Measurements from ENCODE around the gene KCNQ4. TPM values are rescaled to one million over a fixed set of nuclear protein-coding genes. Genes with fewer than 3 reads are reported as not detected.

Gene KCNQ4
- total and polyA plus RNA-seq, 3 donors from 2014 or later = 1.4 to 2.4 (median 2.3) TPM

DNA sequence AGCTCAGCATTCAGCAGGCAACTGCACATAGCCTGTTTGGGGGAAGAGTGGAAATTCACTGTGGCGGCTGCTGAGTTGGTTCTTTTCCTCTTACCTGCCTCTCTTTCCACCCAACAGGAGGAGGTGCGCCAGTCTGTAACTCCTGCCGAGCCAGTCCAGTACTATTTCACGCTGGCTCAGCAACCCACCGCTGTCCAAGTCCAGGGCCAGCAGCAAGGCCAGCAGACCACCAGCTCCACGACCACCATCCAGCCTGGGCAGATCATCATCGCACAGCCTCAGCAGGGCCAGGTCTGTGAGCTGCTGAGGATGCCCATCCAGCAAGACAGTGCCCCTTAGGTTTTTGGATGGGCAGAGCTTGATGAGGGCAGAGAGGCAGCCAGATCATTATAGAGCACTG lies 25.6 kb upstream of the KCNQ4 start:
- H3K27ac ChIP-seq = no peak overlapping the region
- H3K9me3 ChIP-seq = no peaks in the 10 kb centered on the region
- intact Hi-C loops (cut with DNase I; ENCODE audit: low total_unique reads) = no loop called here
- H3K4me1 ChIP-seq = peaks cover 5% of the 10 kb centered on the region
- 88 to 92% methylated on average over 7 of the region's 7 CpGs for WGBS, 2 donors
- H3K27me3 ChIP-seq = no peaks in the 10 kb centered on the region
- no peak overlapping the region for H3K4me3 ChIP-seq
- no peak for DNase-seq
- TF ChIP-seq POLR2A (IDR thresholded peaks at IDR 0.05) = no peak
- TF ChIP-seq, protein P1, sequence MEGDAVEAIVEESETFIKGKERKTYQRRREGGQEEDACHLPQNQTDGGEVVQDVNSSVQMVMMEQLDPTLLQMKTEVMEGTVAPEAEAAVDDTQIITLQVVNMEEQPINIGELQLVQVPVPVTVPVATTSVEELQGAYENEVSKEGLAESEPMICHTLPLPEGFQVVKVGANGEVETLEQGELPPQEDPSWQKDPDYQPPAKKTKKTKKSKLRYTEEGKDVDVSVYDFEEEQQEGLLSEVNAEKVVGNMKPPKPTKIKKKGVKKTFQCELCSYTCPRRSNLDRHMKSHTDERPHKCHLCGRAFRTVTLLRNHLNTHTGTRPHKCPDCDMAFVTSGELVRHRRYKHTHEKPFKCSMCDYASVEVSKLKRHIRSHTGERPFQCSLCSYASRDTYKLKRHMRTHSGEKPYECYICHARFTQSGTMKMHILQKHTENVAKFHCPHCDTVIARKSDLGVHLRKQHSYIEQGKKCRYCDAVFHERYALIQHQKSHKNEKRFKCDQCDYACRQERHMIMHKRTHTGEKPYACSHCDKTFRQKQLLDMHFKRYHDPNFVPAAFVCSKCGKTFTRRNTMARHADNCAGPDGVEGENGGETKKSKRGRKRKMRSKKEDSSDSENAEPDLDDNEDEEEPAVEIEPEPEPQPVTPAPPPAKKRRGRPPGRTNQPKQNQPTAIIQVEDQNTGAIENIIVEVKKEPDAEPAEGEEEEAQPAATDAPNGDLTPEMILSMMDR (IDR thresholded peaks at IDR 0.05) = no peak
- no peaks in the 10 kb centered on the region for H3K36me3 ChIP-seq (ENCODE audit: low read depth, missing control alignments)

DNA sequence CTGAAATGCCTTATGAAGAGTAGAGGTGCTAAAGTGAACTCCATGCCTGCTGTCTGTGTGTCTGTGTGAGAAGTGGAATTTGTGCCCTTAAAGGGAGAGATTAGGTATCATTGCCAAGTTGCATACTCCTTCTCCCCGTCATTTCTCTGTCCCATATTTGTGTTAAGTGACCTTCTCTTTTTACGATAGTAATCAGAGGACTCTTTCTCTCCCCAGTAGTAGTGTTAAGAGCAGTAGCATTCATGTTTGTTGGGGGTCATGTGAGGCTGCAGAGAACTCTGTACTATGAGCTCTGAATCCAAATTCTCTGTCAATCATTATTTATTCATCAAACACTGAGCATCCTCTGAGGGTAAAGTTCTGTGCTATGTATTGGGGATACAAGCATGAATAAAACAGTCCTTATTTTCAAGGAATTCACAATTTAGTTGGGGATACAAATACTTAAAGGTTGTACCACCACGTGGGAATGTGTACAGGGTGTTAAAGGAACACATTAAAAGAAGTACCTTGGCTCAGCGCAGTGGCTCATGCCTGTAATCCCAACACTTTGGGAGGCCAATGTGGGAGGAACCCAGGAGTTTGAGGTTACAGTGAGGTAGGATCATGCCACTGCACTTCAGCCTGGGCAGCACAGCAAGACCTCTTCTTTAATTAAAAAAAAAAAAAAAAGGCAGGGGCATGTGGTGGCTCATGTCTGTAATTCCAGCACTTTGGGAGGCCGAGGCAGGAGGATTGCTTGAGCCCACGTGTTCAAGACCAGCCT lies 24.8 kb upstream of the KCNQ4 start:
- no peaks in the 10 kb centered on the region for H3K9me3 ChIP-seq
- no peak for DNase-seq
- no peak overlapping the region for H3K27ac ChIP-seq
- 86 to 89% methylated on average over 6 of the region's 6 CpGs for WGBS, 2 donors
- intact Hi-C loops (cut with DNase I; ENCODE audit: low total_unique reads) = no loop called here
- no peak overlapping the region for H3K4me3 ChIP-seq
- H3K36me3 ChIP-seq (ENCODE audit: low read depth, missing control alignments) = no peaks in the 10 kb centered on the region
- peaks cover 5% of the 10 kb centered on the region for H3K4me1 ChIP-seq
- TF ChIP-seq POLR2A (IDR thresholded peaks at IDR 0.05) = no peak
- TF ChIP-seq, protein P1 (IDR thresholded peaks at IDR 0.05) = no peak
- no peaks in the 10 kb centered on the region for H3K27me3 ChIP-seq

DNA sequence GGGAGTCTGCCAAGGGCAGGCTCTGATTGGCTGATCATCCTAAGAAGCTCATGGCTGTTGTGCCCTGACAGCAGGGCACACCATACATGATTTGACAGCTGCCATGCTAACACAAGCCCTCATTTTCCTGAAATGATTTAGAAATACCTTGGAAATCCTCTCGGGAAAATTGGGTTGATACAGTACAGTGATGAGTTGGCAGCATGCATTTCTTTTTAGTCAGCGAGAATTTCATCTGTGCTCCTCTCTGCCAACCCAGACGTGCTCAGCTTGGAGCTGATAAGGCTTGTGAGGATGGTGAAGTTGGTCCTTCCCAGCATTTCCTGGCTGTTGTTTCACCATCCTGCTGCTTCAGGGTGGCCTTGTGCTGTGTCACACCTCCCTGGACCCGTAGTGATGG lies 22.6 kb upstream of the KCNQ4 start:
- H3K36me3 ChIP-seq (ENCODE audit: low read depth, missing control alignments) = no peaks in the 10 kb centered on the region
- no peaks in the 10 kb centered on the region for H3K9me3 ChIP-seq
- TF ChIP-seq, protein P1 (IDR thresholded peaks at IDR 0.05) = no peak
- no peak for TF ChIP-seq POLR2A (IDR thresholded peaks at IDR 0.05)
- no peak for DNase-seq
- H3K4me1 ChIP-seq = peaks cover 5% of the 10 kb centered on the region
- 58 to 79% methylated on average over 4 of the region's 4 CpGs for WGBS, 2 donors
- intact Hi-C loops (cut with DNase I; ENCODE audit: low total_unique reads) = no loop called here
- H3K27me3 ChIP-seq = no peaks in the 10 kb centered on the region
- H3K27ac ChIP-seq = no peak overlapping the region
- H3K4me3 ChIP-seq = no peak overlapping the region

DNA sequence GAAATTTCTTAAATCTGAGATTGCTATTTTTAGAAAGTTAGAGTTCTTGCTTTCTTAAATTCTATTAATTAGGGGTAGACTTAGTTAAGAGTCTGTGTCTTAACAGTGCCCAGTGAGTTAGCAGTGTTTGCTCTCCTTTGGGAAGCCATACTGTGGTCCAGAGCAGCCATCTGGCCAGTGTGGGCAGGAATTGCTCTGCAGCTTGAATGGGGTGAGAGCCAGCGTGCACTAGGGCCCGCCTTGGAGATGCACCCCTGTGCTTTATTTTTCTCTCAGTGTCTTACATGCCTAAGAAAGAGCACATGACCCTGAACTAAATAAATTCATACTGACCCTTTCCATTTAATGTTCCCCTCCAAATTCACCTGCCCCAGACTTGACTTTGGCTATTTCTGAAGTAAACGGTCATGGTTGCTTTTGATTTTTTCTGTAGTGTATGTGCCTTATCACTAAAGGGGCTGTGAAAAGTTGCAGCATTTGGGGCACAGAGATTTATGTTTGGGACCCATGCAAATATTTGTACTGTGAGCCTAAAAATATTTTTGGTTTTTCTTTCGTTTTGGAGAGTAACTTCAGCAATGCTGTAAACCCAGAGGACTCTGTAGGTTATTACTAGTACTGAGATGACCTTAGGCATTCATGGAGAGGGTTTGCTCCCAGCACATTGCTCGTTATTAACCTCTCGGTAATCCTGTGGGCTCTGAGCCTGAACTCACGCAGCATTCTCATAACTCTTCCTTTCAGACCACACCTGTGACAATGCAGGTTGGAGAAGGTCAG lies 21.3 kb upstream of the KCNQ4 start:
- Histone ChIP-seq H3K4me3 (no peak overlapping the region), H3K9me3 (no peaks in the 10 kb centered on the region), H3K36me3 (ENCODE audit: low read depth, missing control alignments) (no peaks in the 10 kb centered on the region), H3K4me1 (peaks cover 5% of the 10 kb centered on the region), H3K27ac (no peak overlapping the region), H3K27me3 (no peaks in the 10 kb centered on the region)
- no peak for DNase-seq
- intact Hi-C loops (cut with DNase I; ENCODE audit: low total_unique reads) = no loop called here
- WGBS, 2 donors = 81 to 84% methylated on average over 7 of the region's 7 CpGs
- TF ChIP-seq, protein P1 (IDR thresholded peaks at IDR 0.05) = no peak
- no peak for TF ChIP-seq POLR2A (IDR thresholded peaks at IDR 0.05)
